Fibroblast of skin of left quadriceps (primary cell): Measurements from ENCODE around the gene SEMA4C.
A peak's percentile ranks its signal among the peaks of the same experiment; 100 is the strongest.

ENCODE experiments used
- DNase-seq, 2 experiments: peaks; one replicate each; pipeline ENCODE4 v3.0.0-alpha.2; 2013; ENCODE audit warnings: low read depth in 2 of 2

The SEMA4C gene

GRCh38 chr2:96869822-96870625 is at the start of gene SEMA4C:
TSS of gene SEMA4C (minus strand) at chr2:96870080. CDS start at chr2:96867886, 2,194 bp downstream.
- no peak for DNase-seq

GRCh38 chr2:96918754-96919550 is 49.1 kb upstream of the SEMA4C start:
- no peak for DNase-seq

- no peak for DNase-seq
These were observed 48.3 kb upstream of the SEMA4C start for GRCh38 chr2:96918092-96918753.

- DNase-seq: no peak
These were observed 47.0 kb upstream of the SEMA4C start for GRCh38 chr2:96916646-96917543.

- no peak for DNase-seq
These were observed 46.3 kb upstream of the SEMA4C start for GRCh38 chr2:96916156-96916630.

- no peak for DNase-seq
These were observed 44.5 kb upstream of the SEMA4C start for GRCh38 chr2:96914332-96914731.

- no peak for DNase-seq
These were observed 43.7 kb upstream of the SEMA4C start for GRCh38 chr2:96913398-96914202.

GRCh38 chr2:96913117-96913397 is 43.2 kb upstream of the SEMA4C start:
- no peak for DNase-seq

GRCh38 chr2:96912346-96913116 is 42.7 kb upstream of the SEMA4C start:
- DNase-seq: no peak

GRCh38 chr2:96909611-96910021 is 39.7 kb upstream of the SEMA4C start:
- DNase-seq: no peak

- peak; percentile 5 to 6 for DNase-seq
These were observed 37.5 kb upstream of the SEMA4C start for GRCh38 chr2:96907115-96908041.

- DNase-seq: peak; percentile 45 to 46
These were observed 36.8 kb upstream of the SEMA4C start for GRCh38 chr2:96906729-96907114.

- DNase-seq: no peak
These were observed 33.9 kb upstream of the SEMA4C start for GRCh38 chr2:96903815-96904214.

GRCh38 chr2:96903318-96903717 is 33.4 kb upstream of the SEMA4C start:
- DNase-seq: no peak

GRCh38 chr2:96900237-96900636 is 30.4 kb upstream of the SEMA4C start:
- no peak for DNase-seq

- no peak for DNase-seq
These were observed 29.5 kb upstream of the SEMA4C start for GRCh38 chr2:96899413-96899741.

GRCh38 chr2:96898641-96899412 is 28.9 kb upstream of the SEMA4C start:
- DNase-seq: no peak

GRCh38 chr2:96898135-96898505 is 28.2 kb upstream of the SEMA4C start:
- no peak for DNase-seq
